HUES64 (cell line): ENCODE measurements around the gene SMYD4. TPM values are rescaled to one million over a fixed set of nuclear protein-coding genes. Genes with fewer than 3 reads are reported as not detected.

ENCODE experiments used
- H3K27ac ChIP-seq: 2 replicates; pipeline ENCODE4 v1.7.0; 2013; ENCODE audit warnings: low read depth, low read length, inconsistent platforms
- H3K27me3 ChIP-seq: 2 replicates; pipeline ENCODE4 v1.6.1; 2013; ENCODE audit warnings: mild to moderate bottlenecking, low read length; ENCODE audit not compliant: insufficient read depth
- H3K36me3 ChIP-seq: 2 replicates; pipeline ENCODE4 v1.6.1; 2013; ENCODE audit warnings: mild to moderate bottlenecking, low read length; ENCODE audit not compliant: insufficient read depth
- H3K4me1 ChIP-seq: 2 replicates; pipeline ENCODE4 v1.6.1; 2013; ENCODE audit warnings: mild to moderate bottlenecking, low read length, moderate library complexity; ENCODE audit not compliant: insufficient read depth
- H3K4me3 ChIP-seq: 2 replicates; pipeline ENCODE4 v1.5.1; 2013; ENCODE audit warnings: mild to moderate bottlenecking, low read length, moderate library complexity
- H3K9ac ChIP-seq: 2 replicates; pipeline ENCODE4 v1.6.1; 2013; ENCODE audit warnings: mild to moderate bottlenecking, low read depth, low read length
- H3K9me3 ChIP-seq: 2 replicates; pipeline ENCODE4 v1.6.1; 2013; ENCODE audit warnings: low read depth, low read length; ENCODE audit not compliant: insufficient read depth
- WGBS: fragments of 150-250, 120-280 bp; methylation state at CpG from one replicate; pipeline ENCODE4 v1.1.7; 2013; ENCODE audit warnings: missing lambda C conversion rate; 5-methylcytosine and 5-hydroxymethylcytosine counted together
- polyA plus RNA-seq, 2 experiments: library from polyadenylated mRNA; stranded (reverse); fragments of 50-300 nt; gene quantifications; one replicate each; pipeline ENCODE4 v1.2.3, GENCODE V29; 2013

Gene SMYD4, protein sequence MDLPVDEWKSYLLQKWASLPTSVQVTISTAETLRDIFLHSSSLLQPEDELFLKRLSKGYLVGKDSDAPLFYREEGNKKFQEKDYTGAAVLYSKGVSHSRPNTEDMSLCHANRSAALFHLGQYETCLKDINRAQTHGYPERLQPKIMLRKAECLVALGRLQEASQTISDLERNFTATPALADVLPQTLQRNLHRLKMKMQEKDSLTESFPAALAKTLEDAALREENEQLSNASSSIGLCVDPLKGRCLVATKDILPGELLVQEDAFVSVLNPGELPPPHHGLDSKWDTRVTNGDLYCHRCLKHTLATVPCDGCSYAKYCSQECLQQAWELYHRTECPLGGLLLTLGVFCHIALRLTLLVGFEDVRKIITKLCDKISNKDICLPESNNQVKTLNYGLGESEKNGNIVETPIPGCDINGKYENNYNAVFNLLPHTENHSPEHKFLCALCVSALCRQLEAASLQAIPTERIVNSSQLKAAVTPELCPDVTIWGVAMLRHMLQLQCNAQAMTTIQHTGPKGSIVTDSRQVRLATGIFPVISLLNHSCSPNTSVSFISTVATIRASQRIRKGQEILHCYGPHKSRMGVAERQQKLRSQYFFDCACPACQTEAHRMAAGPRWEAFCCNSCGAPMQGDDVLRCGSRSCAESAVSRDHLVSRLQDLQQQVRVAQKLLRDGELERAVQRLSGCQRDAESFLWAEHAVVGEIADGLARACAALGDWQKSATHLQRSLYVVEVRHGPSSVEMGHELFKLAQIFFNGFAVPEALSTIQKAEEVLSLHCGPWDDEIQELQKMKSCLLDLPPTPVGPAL
- 11.0 TPM for polyA plus RNA-seq (2013, experiment 1 of 2)
- polyA plus RNA-seq (2013, experiment 2 of 2), result 11.2 TPM

- peak within 1 kb of the TSS; percentile 80 for H3K9ac ChIP-seq
- H3K36me3 ChIP-seq, result peaks cover 42% of the 10 kb centered on the region
- WGBS, result under 1% methylated on average over 83 of the region's 83 CpGs
- H3K9me3 ChIP-seq, result no peaks in the 10 kb centered on the region
- H3K4me3 ChIP-seq, result peak within 1 kb of the TSS; percentile 78
- 0 out of 2 replicates have a peak, but pooled peaks cover 2% of the 10 kb centered on the region for H3K4me1 ChIP-seq
- H3K27me3 ChIP-seq, result no peaks in the 10 kb centered on the region
- peak within 1 kb of the TSS; percentile 54 for H3K27ac ChIP-seq
Measured at GRCh38 chr17:1829592-1830257, at the start of gene SMYD4, which contains the start of gene RPA1. Gene SMYD4, minus strand, starts transcription at chr17:1829902. Its CDS starts 1,908 bp downstream, at chr17:1827994. Gene RPA1, plus strand, starts transcription at chr17:1830005. Its CDS starts 89 bp downstream, at chr17:1830094.

- H3K36me3 ChIP-seq, result peaks cover 92% of the 10 kb centered on the region
Measured at GRCh38 chr17:1878419-1879121, 48.9 kb upstream of the SMYD4 start.

GRCh38 chr17:1875597-1875996 lies 45.9 kb upstream of the SMYD4 start:
- Histone ChIP-seq H3K27me3 (no peaks in the 10 kb centered on the region), H3K9me3 (no peaks in the 10 kb centered on the region), H3K9ac (no peak overlapping the region), H3K36me3 (peaks cover 96% of the 10 kb centered on the region), H3K4me1 (no peaks in the 10 kb centered on the region), H3K4me3 (no peak overlapping the region), H3K27ac (no peak overlapping the region)
- WGBS, result 95% methylated on average over 2 of the region's 4 CpGs

More at GRCh38 chr17:1878419-1879121, 48.9 kb upstream of the SMYD4 start:
- Histone ChIP-seq H3K4me1 (no peaks in the 10 kb centered on the region), H3K9ac (no peak overlapping the region), H3K27me3 (no peaks in the 10 kb centered on the region), H3K9me3 (no peaks in the 10 kb centered on the region), H3K4me3 (no peak overlapping the region), H3K27ac (no peak overlapping the region)
- 95% methylated on average over 17 of the region's 17 CpGs for WGBS

- 94% methylated on average over 8 of the region's 9 CpGs for WGBS
- H3K27ac ChIP-seq, result no peak overlapping the region
- H3K36me3 ChIP-seq, result peaks cover 87% of the 10 kb centered on the region
- H3K4me3 ChIP-seq, result no peak overlapping the region
- H3K9me3 ChIP-seq, result no peaks in the 10 kb centered on the region
- H3K9ac ChIP-seq, result no peak overlapping the region
- no peaks in the 10 kb centered on the region for H3K27me3 ChIP-seq
- H3K4me1 ChIP-seq, result no peaks in the 10 kb centered on the region
Measured at GRCh38 chr17:1873418-1873817, 43.7 kb upstream of the SMYD4 start.

GRCh38 chr17:1872976-1873375 lies 43.3 kb upstream of the SMYD4 start:
- no peaks in the 10 kb centered on the region for H3K9me3 ChIP-seq
- peaks cover 86% of the 10 kb centered on the region for H3K36me3 ChIP-seq
- WGBS, result 98% methylated on average over 4 of the region's 4 CpGs
- H3K27me3 ChIP-seq, result no peaks in the 10 kb centered on the region
- H3K27ac ChIP-seq, result no peak overlapping the region
- H3K9ac ChIP-seq, result no peak overlapping the region
- no peak overlapping the region for H3K4me3 ChIP-seq
- H3K4me1 ChIP-seq, result no peaks in the 10 kb centered on the region

DNA sequence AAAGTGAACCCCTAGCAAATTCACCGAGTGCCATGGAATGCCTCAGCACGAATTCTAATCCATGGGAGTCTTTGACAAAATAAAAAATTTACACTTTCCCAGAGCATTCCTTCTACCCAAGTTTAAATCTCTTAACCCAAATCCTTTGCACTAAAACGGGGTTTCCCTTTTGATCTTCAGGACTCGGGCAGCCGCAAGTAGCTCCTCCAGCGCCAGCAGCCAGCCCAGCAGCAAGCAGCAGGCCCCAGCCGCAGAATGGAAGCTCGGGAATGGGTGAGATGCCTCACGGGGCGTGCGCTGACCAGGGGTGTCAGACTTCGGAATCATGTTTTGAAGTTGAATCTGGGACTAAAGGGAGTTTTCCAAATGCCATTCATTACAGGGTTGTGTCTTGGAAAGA lies 42.6 kb upstream of the SMYD4 start:
- no peaks in the 10 kb centered on the region for H3K27me3 ChIP-seq
- H3K36me3 ChIP-seq, result peaks cover 79% of the 10 kb centered on the region
- no peak overlapping the region for H3K4me3 ChIP-seq
- no peak overlapping the region for H3K9ac ChIP-seq
- 97% methylated on average over 12 of the region's 12 CpGs for WGBS
- H3K27ac ChIP-seq, result no peak overlapping the region
- no peaks in the 10 kb centered on the region for H3K4me1 ChIP-seq
- no peaks in the 10 kb centered on the region for H3K9me3 ChIP-seq

DNA sequence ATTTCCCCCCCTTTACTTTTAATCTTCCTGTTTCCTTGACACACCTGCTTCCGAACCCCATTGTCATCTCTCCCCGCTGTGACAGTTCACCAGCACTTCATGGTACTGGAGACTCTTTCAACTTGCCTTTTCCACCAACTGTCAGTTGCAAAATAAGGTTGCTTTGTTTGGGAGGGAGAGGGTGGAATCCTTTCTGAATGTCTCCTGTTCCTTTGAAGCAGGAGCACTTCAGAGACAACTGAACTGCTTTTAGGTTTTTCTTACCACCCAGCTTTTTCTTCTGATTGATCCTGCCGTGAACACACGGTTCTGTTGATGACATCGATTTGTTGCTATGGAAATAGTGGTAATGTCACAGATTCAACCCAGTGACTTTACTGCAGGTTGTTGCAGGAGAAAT lies 42.1 kb upstream of the SMYD4 start:
- Histone ChIP-seq H3K4me1 (no peaks in the 10 kb centered on the region), H3K9me3 (no peaks in the 10 kb centered on the region), H3K36me3 (peaks cover 76% of the 10 kb centered on the region), H3K9ac (no peak overlapping the region), H3K27ac (no peak overlapping the region), H3K4me3 (no peak overlapping the region), H3K27me3 (no peaks in the 10 kb centered on the region)
- 91% methylated on average over 5 of the region's 5 CpGs for WGBS

DNA sequence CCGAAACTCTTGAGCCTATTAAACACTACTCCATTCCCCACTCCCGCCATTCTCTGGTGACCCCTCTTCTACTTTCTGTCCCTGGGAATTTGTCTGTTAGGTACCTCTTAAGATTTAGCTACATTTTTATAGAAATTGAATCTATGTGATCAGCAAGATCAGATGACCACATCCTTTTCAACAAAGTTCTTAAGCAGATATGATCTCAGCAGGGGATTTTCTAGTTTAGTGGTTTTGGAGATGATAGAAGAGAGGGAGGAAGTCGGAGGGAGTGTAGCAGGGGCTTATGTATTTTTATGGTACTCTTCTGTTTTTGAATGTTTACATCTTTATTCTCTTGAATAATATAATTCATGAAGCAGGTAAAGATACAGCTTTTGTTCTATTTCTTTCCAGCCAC lies 40.9 kb upstream of the SMYD4 start:
- 98% methylated on average over 3 of the region's 3 CpGs for WGBS

GRCh38 chr17:1868090-1868489 lies 38.4 kb upstream of the SMYD4 start:
- Histone ChIP-seq H3K9me3 (no peaks in the 10 kb centered on the region), H3K4me3 (no peak overlapping the region), H3K27me3 (no peaks in the 10 kb centered on the region), H3K27ac (no peak overlapping the region), H3K36me3 (peaks cover 51% of the 10 kb centered on the region), H3K4me1 (no peaks in the 10 kb centered on the region), H3K9ac (no peak overlapping the region)
- 95% methylated on average over 8 of the region's 8 CpGs for WGBS

More for the DNA sequence above, 40.9 kb upstream of the SMYD4 start:
- Histone ChIP-seq H3K9ac (no peak overlapping the region), H3K4me1 (no peaks in the 10 kb centered on the region), H3K27me3 (no peaks in the 10 kb centered on the region), H3K27ac (no peak overlapping the region), H3K9me3 (no peaks in the 10 kb centered on the region), H3K36me3 (peaks cover 67% of the 10 kb centered on the region), H3K4me3 (no peak overlapping the region)

- WGBS, result over 99% methylated on average over 3 of the region's 3 CpGs
- Histone ChIP-seq H3K4me1 (no peaks in the 10 kb centered on the region), H3K9ac (no peak overlapping the region), H3K27me3 (no peaks in the 10 kb centered on the region), H3K27ac (no peak overlapping the region), H3K4me3 (no peak overlapping the region), H3K36me3 (peaks cover 44% of the 10 kb centered on the region), H3K9me3 (no peaks in the 10 kb centered on the region)
Measured at GRCh38 chr17:1867307-1867706, 37.6 kb upstream of the SMYD4 start.
